Hematopoietic multipotent progenitor cell (in vitro differentiated cells): Measurements from ENCODE around the gene TBXA2R. TPM values are rescaled to one million over a fixed set of nuclear protein-coding genes. Genes with fewer than 3 reads are reported as not detected.

ENCODE experiments used
- DNase-seq, 3 donors: peaks; one replicate each; pipeline ENCODE4 v3.0.0-alpha.2; 2011 to 2015; ENCODE audit warnings: low read depth in 2 of 3, low spot score in 2 of 3
- total RNA-seq: library from RNA; depleted of rRNA; stranded (reverse); fragments of >200 nt; gene quantifications from one replicate; pipeline ENCODE4 v1.2.3, GENCODE V29; 2012

Gene TBXA2R
- total RNA-seq, 1 donor, result 1.3 TPM

GRCh38 chr19:3620817-3621547, 14.3 kb upstream of the TBXA2R start:
- DNase-seq, result no peak

- DNase-seq, result no peak
Measured at GRCh38 chr19:3620145-3620816, 13.6 kb upstream of the TBXA2R start.

GRCh38 chr19:3619631-3620012, 12.9 kb upstream of the TBXA2R start:
- no peak for DNase-seq

- no peak for DNase-seq
Measured at GRCh38 chr19:3618811-3619630, 12.3 kb upstream of the TBXA2R start.

DNA sequence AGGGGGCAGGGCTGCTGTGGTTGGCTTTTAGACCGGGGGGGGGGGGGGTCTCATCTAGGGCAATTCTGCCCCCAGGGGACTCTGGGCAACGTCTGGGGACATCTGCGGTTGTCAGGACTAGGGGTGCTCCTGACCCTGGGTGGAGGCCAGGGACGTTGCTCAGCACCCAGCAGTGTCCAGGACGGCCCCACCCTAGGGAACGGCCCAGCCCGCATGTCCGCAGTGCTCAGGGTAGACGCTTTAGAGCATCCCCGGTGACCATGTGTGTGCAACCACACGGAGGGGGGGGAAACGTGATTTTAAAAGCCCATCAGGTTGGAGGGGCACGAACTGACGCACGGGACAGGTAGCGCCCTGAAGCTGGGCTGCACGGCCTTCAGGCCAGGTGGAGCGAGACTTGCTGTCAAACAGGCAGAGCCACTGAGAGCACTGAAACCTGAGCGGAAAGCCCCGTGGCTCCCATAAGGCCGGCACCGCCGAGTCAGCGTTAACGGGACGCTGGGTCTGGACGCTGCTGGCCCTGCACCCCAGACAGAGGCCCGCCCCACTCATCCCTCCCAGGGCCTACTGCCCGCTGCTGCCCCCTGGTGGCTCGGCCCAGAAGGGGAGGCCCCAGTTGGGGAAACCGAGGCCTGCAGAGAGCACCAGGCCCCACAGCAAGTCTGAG, 11.6 kb upstream of the TBXA2R start:
- peak in 1 of 3 donors; percentile 52 for DNase-seq

GRCh38 chr19:3617463-3617862, 10.8 kb upstream of the TBXA2R start:
- peak in 2 of 3 donors; percentile 68 to 82 for DNase-seq

DNA sequence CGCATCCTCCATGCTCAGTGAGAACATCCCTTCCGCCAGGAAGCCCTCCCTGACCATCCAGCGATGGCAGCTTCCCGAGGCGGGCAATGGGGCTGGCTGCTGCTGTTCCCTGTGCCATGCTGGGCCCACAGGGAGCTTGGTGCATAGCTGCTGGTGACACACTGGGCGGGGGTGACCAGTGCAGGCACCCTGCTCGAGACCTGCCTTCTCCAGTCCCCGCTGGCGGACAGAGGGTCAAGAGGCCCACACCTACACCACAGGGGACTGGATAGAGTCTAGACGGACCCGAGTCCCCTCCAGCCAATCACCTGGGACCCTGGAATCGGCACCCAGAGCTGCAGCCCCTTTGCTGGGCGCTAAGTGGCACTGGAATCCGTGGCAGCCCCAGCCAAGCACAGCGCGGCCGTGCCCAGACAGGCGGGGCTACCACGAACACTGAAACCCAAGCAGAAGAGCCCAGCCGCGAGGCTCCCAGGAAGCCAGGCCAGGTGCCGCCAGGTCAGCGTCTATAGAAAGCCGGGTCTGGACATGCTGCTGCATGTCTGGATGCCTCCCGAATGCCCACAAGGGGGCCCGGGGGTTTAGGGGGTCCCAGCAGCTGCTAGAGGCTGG, 9.0 kb upstream of the TBXA2R start:
- no peak for DNase-seq

DNA sequence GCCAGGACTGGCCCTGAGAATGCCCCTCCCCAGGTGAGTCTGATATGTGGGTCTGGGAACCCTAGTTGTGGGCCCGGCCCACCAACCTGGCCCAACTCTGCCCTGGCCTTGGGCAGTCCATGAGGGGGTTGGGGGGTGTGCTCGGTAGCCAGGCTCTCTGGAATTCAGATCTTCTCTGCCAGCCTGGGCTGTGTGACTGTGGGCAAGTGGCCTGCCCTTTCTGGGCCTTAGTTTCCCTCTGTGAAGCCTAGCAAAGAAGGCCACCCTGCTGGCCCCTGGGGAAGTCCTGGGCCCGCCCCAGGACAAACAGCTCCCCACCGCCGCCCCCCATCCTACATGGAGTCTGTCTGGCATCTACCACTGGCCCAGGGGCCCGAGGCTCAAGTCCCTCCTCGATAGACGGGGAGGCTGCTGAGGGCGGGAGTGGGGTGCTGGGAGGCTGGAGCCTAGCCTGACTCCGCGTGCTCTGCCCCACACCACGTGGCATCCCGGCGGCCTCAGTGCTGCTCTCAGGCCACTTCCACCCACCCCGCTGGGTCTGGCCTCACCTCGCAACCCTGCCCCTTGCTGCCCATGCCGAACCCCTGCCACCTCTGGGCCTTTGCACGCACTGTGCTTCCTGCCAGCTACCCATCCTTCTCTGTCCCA, 8.3 kb upstream of the TBXA2R start:
- no peak for DNase-seq

- DNase-seq, result no peak
Measured at GRCh38 chr19:3613818-3614661, 7.4 kb upstream of the TBXA2R start.

- DNase-seq, result no peak
Measured at GRCh38 chr19:3612901-3613741, 6.4 kb upstream of the TBXA2R start.

- DNase-seq, result no peak
Measured at GRCh38 chr19:3612330-3612729, 5.7 kb upstream of the TBXA2R start.

DNA sequence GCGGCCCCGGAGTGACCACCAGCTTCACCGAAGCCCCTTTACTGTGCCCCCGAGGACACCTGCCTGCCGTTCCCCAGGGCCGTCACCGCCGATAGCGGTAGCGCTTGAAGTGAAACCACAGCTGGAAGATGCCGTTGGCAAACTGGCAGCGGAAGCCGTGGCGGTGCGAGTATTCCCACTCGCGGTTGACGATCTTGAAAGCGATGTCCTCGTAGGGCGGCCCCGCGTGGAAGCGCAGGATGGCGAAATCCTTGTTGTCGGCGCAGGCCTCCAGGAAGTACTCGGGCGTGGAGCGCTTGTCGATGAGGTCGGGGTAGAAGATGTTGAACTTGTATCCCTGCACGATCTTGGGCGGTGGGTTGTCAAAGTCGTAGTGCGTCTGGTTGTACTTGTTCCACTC, 5.2 kb upstream of the TBXA2R start:
- DNase-seq, result no peak

DNA sequence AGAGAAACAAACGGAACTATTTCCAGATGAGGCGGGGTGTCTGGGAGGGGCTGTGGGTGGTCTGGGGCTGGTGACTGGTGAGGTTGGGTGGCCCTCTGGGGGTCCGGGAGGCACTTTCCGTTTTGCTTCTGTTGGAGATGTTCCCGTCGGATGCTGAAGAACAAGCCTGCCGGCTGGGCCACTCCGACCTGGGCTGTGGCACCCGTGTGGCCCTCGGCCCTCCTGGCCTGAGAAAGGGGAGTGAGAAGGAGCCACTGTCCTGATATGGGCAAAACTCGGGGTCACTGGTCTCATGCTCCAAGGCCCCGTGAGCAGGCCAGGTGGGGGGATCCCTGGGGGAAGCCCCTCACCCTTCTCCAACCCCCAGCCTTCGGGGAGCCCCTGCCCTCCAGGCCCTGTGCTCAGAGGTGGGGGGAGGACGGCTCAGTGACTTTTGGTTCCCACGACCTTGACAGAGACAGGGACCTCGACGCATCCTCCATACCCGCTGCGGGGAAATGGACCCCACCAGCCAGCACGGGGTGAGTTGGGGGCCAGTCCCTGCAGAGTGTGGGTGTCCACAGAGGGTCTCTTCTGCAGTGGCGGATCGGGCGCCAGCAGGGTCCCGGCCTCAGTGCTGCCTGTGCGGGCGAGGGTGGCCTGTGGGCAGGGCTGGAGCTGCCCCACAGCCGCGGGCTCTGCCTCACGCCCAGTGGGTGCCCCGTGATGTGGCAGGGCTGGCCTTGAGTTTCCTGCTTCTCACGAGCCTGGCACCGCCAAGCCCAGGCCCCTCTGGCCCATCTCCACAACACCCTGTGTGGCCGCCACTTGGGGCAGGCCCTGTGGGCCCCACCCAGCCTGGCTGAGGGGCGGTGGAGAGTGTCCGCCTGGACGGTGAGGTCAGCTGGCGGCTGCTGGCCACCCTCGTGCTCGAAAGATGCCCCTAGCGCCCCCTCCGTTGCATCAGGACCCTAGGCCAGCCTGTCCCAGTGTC, 4.4 kb upstream of the TBXA2R start:
- DNase-seq, result no peak

GRCh38 chr19:3609779-3610719, 3.4 kb upstream of the TBXA2R start:
- DNase-seq, result no peak

DNA sequence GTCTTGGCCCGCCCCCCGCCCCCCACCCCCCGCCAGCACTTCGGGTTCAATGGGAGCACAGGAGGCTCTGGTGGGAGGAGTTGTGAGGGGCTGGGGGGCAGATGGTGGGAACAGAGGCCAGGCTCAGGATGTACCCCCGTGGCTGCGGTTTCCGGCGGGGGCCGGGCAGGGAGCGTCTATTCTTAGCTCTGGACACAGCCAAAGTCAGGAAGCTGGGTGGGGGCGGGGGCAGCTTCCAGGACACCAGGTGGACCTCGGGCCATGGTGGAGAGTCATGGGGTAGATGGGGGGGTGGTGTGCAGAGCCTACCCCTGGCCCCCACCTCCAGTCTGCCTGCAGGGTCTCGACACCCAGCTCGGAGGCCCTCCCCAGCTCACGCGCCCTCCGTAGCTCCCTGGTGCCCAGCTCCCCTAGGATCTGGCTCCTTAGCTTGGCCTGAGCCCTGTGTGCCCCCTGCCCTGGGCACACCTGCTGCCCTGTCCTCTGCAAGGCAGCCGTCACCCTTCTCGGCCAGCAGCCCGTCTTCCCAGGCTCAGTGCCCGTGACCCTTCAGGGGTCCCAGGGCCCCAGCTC, 2.2 kb upstream of the TBXA2R start:
- DNase-seq, result peak in 2 of 3 donors; percentile 54 to 77
